GM21381 (cell line): ENCODE data around the gene UVRAG.

ENCODE experiments used
- ATAC-seq: cut with Tn5 transposase; IDR thresholded peaks from one replicate; pipeline ENCODE4 v1.9.1; 2021; ENCODE audit warnings: mild to moderate bottlenecking, moderate library complexity; ENCODE audit not compliant: unreplicated experiment

The UVRAG gene

DNA sequence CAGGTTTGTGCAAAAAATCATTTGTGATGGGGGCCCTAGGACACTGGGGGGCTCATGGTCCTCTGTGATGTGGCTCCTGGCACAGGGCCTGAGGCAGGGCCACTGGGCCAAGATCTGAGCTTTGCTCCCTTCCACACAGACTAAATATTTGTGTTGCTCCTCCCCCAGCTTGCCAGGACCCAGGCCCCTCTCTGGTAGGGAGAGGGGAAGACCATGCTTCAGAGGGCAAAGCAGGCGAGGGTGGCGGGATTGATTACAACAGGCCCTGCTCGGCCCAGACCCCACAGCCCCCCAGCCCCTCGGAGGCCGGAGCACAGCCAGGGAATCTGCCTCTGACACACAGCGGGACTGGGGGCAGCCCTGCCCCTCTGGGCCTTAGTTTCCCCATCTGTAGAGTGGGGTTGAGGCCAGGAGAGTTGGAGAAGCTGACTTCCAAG is 362.3 kb downstream of the UVRAG start:
- ATAC-seq = no peak

DNA sequence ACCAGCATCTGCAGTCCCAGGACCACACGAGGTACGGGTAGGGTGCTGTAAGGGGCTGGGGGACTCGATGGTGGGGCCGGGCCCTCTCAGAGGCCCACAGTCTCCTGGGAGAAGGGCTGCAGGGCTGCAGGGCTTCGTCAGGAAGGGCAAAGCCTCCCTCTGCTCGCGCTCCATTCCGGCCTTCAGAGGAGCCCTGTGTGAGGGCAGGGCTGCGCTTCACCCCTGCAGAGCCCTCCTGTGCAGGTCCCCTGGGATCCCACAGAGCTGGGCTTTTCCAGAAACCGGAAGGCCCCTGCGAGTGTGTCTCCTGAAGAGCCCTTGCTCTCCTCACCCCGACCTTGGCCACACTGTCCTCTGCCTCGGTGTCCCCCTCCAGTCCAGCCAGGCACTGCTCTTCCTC is 364.1 kb downstream of the UVRAG start:
- no peak for ATAC-seq

DNA sequence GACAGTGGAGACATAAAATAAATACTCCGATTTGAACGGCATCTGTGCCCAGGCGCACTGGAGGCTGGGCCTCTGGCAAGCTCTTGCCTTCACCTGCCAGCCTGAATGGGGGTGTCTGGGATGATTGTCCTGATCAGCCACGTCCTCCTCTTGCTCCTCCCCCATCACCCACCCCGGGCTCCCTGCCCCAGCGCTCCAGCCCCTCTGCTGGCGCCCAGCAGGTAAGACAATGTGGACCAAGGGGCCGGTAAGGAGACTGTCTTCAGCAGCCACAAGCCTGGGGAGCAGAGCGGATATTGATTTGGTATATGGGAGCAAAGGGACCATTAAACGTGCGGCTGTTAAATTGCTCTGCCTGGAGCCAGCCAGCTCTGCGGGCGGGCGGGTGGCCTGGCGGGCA is 366.4 kb downstream of the UVRAG start:
- ATAC-seq = no peak

DNA sequence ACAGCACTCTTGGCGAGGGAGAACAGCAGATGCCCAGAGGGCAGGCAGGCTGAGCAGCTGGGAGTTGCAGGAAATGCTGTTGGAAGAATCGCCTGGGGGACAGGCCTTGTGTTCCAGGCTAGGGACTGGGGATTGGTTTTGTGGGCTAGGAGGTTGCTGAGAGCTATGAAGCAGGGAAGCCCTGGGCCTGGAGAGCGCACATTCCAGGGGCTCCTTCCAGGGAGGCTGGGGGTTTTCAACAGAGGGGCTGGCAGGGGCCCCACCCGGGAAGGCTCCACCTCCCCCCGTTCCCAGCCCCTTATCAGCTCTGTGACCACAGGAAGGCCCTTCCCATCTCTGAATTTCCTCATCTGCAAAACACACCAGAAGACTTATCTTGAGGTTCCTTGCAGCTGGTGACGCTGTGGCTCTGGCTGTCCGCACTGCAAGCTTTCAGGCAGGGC is 369.6 kb downstream of the UVRAG start:
- no peak for ATAC-seq

DNA sequence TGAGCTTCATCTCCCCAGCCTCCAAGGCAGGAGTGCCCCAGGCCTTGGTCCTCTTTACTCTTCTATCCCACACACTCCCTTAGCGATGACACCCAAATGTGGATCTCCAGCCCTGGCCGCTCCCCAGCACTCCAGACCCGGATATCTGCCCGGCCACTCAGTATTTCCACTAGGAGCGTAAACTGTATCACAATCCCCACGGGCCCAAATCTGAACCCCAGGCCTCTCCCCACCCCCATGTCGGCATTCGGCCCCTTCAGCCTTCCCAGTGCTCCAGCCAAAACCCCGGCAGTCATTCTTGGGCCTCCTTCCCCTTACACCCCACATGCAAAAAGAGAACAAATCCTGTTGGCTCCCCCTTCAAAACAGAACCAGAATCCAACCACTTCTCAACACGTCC is 370.5 kb downstream of the UVRAG start:
- no peak for ATAC-seq

DNA sequence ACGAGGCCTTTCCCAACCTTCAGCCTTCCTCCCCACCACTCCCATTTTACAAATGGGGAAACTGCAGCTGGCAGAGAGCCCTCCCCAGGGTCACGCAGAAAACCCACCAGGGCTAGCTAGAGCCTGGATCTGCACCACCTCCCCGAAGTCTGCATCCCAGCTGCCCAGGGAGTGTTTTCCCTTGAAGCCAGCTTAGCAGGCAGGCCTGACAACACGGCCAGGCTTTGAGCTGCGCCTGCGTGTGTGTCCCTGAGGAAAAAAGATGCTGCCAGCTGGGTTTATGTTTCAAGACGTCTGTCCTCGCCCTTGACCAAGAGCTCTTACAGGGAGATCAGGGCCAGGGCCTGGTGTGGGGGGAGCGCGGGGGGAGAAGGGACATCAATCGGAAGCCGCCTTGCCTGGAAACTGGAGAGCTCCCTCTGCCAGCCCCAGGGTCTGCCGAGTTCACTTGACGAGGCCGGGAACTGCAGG is 371.0 kb downstream of the UVRAG start:
- no peak for ATAC-seq

DNA sequence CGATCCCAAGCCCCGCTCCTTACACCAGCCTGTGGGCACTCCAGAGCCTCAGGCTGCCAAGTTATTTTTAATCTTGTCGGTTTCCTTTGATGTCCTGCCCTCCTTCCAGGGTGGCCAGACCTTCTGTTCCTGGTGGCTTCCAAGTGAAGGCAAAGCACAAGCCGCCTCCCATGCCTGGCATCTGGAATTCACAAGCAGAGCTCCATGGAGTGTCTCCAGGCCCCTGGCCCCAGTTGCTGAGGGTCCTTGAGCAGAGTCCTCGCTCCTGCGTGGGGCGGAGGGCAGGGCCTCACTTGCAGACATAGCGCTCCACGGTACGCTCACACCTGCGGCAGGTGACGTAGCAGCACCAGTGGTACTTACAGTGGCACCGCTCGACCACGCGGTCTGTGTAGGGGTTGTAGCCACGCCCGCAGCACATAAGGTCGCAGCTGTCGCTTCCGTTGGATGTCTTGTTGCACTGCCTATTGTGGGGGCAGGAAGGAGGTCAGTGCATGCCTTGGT is 371.8 kb downstream of the UVRAG start:
- ATAC-seq = no peak

DNA sequence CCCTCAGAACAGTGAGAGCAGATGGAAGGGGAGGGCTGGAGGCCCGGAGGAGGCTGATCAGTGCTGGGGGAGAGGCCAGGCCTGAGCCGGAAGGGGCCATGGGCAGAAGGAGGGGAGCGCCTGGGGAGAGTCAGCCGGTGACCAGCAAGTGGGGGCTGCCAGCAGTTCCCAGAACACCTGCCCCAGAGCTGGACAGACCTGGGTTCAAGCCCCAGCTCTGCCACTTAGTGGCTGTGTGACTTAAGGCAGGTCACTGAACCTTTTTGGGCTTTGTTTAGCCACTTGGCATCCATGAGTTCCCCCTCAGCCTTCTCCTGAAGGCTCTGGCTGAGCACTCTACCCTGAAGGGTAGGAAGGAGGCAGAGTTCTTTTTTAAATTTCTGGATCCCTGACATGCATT is 373.9 kb downstream of the UVRAG start:
- ATAC-seq = no peak

DNA sequence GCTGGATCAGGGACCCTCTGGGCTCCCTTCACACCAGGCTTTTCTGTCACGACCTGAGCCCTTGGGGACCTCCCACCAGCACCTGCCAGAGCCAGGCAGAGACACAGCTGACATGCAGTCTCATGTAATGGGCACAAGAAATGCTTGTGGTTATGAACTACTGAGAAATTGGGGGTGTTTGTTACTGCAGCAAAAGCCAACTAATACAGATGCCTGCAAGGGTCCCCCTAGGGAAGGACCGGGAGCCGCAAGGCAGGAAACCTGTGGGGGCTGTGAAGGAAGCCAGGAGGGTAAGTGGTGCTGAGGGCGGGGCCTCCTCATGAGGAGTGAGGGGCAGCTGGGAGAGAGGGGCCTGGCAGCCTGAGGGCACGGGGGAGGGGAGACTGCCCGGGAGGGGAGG is 374.7 kb downstream of the UVRAG start:
- no peak for ATAC-seq

DNA sequence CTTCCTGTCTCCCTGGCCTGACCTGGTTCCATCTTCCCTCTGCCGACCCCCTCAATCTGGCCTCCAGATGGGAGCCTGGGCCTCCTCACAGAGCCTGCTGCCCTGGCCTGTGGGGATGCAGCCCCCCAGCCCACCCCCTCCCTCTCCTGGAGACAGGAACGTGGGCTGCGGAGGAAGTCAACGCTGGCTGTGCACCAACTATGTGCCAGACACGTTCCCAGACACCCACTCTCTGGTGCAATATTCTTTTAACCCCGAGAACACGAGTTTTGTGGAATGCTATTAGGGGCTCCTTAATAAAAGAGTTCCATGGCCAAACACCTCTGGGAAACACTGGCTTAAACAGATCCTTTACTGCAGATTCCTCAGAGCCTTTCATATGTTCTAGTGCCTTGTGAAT is 375.4 kb downstream of the UVRAG start:
- no peak for ATAC-seq
